ENCODE results near the gene NSF.

The NSF gene

DNA sequence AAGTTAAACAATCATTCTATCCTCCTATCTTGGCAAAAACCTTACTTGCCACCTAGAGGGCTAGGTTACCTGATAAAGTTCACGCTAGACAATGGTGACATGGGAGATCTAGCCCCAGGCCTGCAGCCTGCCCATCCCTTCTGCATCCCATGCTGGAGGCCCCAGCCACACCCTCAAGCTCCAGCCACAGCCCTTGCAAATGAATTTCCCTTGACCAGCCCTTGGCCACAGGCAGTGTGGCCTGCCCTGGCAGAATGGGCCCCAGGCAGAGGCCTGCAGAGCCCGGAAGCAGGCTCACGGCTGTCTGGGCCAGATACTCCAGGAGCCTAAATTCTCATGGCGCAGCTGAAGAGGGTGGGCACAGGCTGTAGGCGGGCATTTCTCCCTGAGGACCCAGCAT, 213.1 kb downstream of the NSF start:
- in situ Hi-C loops (cut with HindIII; ENCODE audit: low sequenced_read_pairs): no loop called here
- DNase-seq (ENCODE audit: low read depth, low spot score): no peak
- TF ChIP-seq, protein P1, sequence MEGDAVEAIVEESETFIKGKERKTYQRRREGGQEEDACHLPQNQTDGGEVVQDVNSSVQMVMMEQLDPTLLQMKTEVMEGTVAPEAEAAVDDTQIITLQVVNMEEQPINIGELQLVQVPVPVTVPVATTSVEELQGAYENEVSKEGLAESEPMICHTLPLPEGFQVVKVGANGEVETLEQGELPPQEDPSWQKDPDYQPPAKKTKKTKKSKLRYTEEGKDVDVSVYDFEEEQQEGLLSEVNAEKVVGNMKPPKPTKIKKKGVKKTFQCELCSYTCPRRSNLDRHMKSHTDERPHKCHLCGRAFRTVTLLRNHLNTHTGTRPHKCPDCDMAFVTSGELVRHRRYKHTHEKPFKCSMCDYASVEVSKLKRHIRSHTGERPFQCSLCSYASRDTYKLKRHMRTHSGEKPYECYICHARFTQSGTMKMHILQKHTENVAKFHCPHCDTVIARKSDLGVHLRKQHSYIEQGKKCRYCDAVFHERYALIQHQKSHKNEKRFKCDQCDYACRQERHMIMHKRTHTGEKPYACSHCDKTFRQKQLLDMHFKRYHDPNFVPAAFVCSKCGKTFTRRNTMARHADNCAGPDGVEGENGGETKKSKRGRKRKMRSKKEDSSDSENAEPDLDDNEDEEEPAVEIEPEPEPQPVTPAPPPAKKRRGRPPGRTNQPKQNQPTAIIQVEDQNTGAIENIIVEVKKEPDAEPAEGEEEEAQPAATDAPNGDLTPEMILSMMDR (IDR thresholded peaks at IDR 0.05; ENCODE audit: low read depth, low read length): no peak
- no peak overlapping the region for H3K4me3 ChIP-seq (ENCODE audit: low read depth, low read length)

DNA sequence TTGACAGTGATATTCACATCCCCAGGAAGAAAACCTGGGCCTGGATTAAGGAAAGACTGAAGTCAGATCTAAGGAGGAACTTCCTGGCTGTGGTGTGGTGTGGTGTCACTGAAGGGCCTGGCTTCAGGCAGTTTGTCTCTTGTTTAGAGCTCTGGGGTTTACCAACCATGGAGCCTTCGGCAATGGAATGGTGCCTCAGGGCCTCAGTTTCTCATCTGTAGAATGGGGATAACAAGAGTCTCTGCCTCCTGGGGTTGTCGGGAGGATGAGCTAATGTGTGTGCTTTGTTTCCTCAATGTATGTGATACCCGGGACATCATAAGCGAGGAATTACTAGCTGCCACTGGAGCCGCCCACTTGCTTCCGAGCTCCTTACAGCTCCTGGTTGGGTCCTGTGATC, 215.3 kb downstream of the NSF start:
- in situ Hi-C loops (cut with HindIII; ENCODE audit: low sequenced_read_pairs): no loop called here
- no peak overlapping the region for H3K4me3 ChIP-seq (ENCODE audit: low read depth, low read length)
- no peak for DNase-seq (ENCODE audit: low read depth, low spot score)
- TF ChIP-seq, protein P1 (IDR thresholded peaks at IDR 0.05; ENCODE audit: low read depth, low read length): no peak

Data from astrocyte of the spinal cord (primary cell).